ENCODE measurements around the gene SC5D. TPM values are rescaled to one million over a fixed set of nuclear protein-coding genes. Genes with fewer than 3 reads are reported as not detected.

SC5D gene
- total and polyA plus RNA-seq, 4 donors: 29.4 to 91.5 (median 44.1) TPM

DNA sequence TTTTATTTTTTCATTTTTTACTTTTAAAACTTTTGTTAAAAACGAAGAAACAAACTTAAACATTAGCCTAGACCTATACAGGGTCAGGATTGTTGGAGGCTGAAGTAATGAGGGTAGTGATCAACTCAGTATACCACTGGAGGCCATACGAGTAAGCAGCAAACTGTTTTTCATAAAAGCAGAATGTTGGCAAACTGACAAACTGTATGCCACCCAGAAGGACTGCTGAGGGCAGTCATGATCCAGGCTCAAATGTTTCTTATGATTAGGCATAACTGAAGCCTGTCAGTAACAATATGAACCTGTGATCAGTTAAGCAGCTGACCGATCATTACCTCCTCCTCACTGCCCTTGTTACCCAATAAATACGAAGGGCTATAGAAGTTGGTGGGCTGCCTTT, 10.2 kb upstream of the SC5D start:
- H3K27me3 ChIP-seq (ENCODE audit: control insufficient read depth in 3 of 3, insufficient read depth in 3 of 3, low read length in 2 of 3): peaks cover 0 to 4% (median 0%) of the 10 kb centered on the region in 3 donors
- no peak for ATAC-seq (ENCODE audit: insufficient read depth, low FRiP score)
- H3K4me1 ChIP-seq (ENCODE audit: control insufficient read depth in 5 of 5, insufficient read depth in 5 of 5, low read length in 5 of 5): no peaks in the 10 kb centered on the region
- H3K9me3 ChIP-seq (ENCODE audit: control insufficient read depth in 4 of 4, insufficient read depth in 3 of 4, low read length in 3 of 4): peaks cover 0 to 5% (median 0%) of the 10 kb centered on the region in 4 donors
- H3K36me3 ChIP-seq (ENCODE audit: control insufficient read depth in 4 of 4, insufficient read depth in 4 of 4, low read length in 4 of 4): no peaks in the 10 kb centered on the region
- no peak overlapping the region for H3K27ac ChIP-seq (ENCODE audit: low read depth in 1 of 2, low read length in 1 of 2)
- H3K4me3 ChIP-seq: no peak overlapping the region
- TF ChIP-seq, protein P1, sequence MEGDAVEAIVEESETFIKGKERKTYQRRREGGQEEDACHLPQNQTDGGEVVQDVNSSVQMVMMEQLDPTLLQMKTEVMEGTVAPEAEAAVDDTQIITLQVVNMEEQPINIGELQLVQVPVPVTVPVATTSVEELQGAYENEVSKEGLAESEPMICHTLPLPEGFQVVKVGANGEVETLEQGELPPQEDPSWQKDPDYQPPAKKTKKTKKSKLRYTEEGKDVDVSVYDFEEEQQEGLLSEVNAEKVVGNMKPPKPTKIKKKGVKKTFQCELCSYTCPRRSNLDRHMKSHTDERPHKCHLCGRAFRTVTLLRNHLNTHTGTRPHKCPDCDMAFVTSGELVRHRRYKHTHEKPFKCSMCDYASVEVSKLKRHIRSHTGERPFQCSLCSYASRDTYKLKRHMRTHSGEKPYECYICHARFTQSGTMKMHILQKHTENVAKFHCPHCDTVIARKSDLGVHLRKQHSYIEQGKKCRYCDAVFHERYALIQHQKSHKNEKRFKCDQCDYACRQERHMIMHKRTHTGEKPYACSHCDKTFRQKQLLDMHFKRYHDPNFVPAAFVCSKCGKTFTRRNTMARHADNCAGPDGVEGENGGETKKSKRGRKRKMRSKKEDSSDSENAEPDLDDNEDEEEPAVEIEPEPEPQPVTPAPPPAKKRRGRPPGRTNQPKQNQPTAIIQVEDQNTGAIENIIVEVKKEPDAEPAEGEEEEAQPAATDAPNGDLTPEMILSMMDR (IDR thresholded peaks at IDR 0.05; ENCODE audit: control extremely low read depth, extremely low read depth): no peak
- DNase-seq: no peak
- H3K9ac ChIP-seq (ENCODE audit: insufficient read depth in 1 of 2, low read length in 2 of 2): no peak overlapping the region
- WGBS, 2 donors: 57 to 62% methylated on average over 4 of the region's 4 CpGs

DNA sequence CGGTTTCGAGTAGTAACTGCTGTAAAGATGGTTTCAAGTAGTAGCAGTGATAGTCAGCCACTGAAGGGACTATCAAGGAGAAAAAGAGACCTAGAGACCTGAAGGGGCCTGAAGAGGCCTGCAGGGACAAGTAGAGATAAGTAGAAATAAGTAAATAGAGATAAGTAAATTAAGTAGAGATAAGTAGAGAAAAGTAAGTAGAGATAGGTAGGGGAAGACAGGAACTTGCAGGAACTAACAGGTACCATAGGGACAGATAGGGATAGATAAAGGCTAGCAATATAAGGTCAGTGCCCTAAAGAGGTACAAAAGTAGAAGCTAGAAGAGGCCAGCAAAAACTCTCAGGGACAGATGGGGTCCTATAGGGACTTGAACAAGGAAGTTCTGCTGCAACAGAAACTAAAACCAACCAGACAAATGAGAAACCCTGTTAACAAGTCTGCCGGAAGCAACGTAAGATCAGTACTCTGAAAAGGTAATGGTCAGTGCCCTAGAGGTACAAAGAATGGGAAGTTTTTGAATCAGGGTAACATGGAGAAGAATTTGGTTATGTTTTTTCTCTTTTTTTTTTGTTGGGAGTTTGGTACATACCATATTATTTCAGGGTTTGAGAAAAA, 9.6 kb upstream of the SC5D start:
- no peak for ATAC-seq (ENCODE audit: insufficient read depth, low FRiP score)
- Histone ChIP-seq H3K4me3 (no peak overlapping the region), H3K4me1 (ENCODE audit: control insufficient read depth in 5 of 5, insufficient read depth in 5 of 5, low read length in 5 of 5) (no peaks in the 10 kb centered on the region), H3K9ac (ENCODE audit: insufficient read depth in 1 of 2, low read length in 2 of 2) (no peak overlapping the region), H3K27me3 (ENCODE audit: control insufficient read depth in 3 of 3, insufficient read depth in 3 of 3, low read length in 2 of 3) (peaks cover 0 to 4% (median 0%) of the 10 kb centered on the region in 3 donors), H3K36me3 (ENCODE audit: control insufficient read depth in 4 of 4, insufficient read depth in 4 of 4, low read length in 4 of 4) (no peaks in the 10 kb centered on the region), H3K9me3 (ENCODE audit: control insufficient read depth in 4 of 4, insufficient read depth in 3 of 4, low read length in 3 of 4) (peaks cover 0 to 5% (median 0%) of the 10 kb centered on the region in 4 donors), H3K27ac (ENCODE audit: low read depth in 1 of 2, low read length in 1 of 2) (no peak overlapping the region)
- TF ChIP-seq, protein P1 (IDR thresholded peaks at IDR 0.05; ENCODE audit: control extremely low read depth, extremely low read depth): no peak
- DNase-seq: no peak
- WGBS, 2 donors: 79 to 84% methylated on average over 4 of the region's 4 CpGs

DNA sequence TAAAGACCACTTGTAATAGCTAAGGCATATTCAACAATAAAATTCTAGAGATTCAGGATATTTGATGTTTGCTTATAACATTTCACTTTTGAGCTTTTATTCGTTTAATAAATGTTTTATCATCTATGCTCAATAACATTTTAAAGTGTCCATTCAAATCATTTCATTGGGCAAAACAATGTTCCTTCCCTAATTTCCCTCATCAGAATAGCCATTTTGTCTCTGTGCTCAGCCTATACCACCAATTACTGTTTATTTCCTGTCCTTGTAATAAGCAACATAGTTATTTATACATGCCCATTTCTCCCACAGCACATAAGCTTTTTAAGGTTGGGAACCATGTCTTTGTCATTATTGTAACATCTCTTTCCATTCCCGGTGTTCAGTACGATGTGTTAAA, 1.3 kb upstream of the SC5D start:
- no peak overlapping the region for H3K4me3 ChIP-seq
- H3K36me3 ChIP-seq (ENCODE audit: control insufficient read depth in 4 of 4, insufficient read depth in 4 of 4, low read length in 4 of 4): peaks cover 0 to 5% (median 0%) of the 10 kb centered on the region in 4 donors
- no peaks in the 10 kb centered on the region for H3K9me3 ChIP-seq (ENCODE audit: control insufficient read depth in 4 of 4, insufficient read depth in 3 of 4, low read length in 3 of 4)
- 79 to 93% methylated on average over 3 of the region's 3 CpGs for WGBS, 2 donors
- peaks cover 0 to 2% (median 0%) of the 10 kb centered on the region in 3 donors for H3K27me3 ChIP-seq (ENCODE audit: control insufficient read depth in 3 of 3, insufficient read depth in 3 of 3, low read length in 2 of 3)
- peak in 1 of 3 donors; percentile 6 for DNase-seq
- no peak overlapping the region for H3K9ac ChIP-seq (ENCODE audit: insufficient read depth in 1 of 2, low read length in 2 of 2)
- H3K27ac ChIP-seq (ENCODE audit: low read depth in 1 of 2, low read length in 1 of 2): no peak overlapping the region
- TF ChIP-seq, protein P1 (IDR thresholded peaks at IDR 0.05; ENCODE audit: control extremely low read depth, extremely low read depth): no peak
- ATAC-seq (ENCODE audit: insufficient read depth, low FRiP score): no peak
- peaks cover 0 to 14% (median 5%) of the 10 kb centered on the region in 5 donors for H3K4me1 ChIP-seq (ENCODE audit: control insufficient read depth in 5 of 5, insufficient read depth in 5 of 5, low read length in 5 of 5)
